HEK293 (cell line): ENCODE measurements around the gene RCAN2.

ENCODE experiments used
- CTCF ChIA-PET: fragments of 350-600 bp; formaldehyde crosslinking; extraction: SDS; loops from one replicate; lab custom pipeline; 2021; ENCODE audit warnings: antibody characterized with exemption; lab: Yijun Ruan, JAX
- POLR2A ChIA-PET: fragments of 300-600 bp; formaldehyde crosslinking; extraction: SDS; loops from one replicate; lab custom pipeline; 2020; ENCODE audit warnings: antibody characterized with exemption, inconsistent platforms; lab: Yijun Ruan, JAX
- H3K27ac ChIP-seq: fragments of 200-500 bp; sonication (Bioruptor generic); 2 replicates; pipeline ENCODE4 v1.5.1; 2014; ENCODE audit warnings: low read depth, low read length, control low read depth, inconsistent platforms; ENCODE audit errors: extremely low read depth
- H3K36me3 ChIP-seq, 2 experiments: fragments of 200-500 bp in 1 of 2; sonication (Bioruptor generic) in 1 of 2; 1 replicate in 1 of 2; 2 replicates in 1 of 2; pipeline ENCODE4 v1.5.1; 2014 to 2017; ENCODE audit warnings: inconsistent platforms in 2 of 2, low read length in 2 of 2; ENCODE audit not compliant: control insufficient read depth in 2 of 2, insufficient read depth in 1 of 2
- H3K4me1 ChIP-seq: fragments of 200-500 bp; sonication (Bioruptor generic); 2 replicates; pipeline ENCODE4 v1.5.1; 2014; ENCODE audit warnings: mild to moderate bottlenecking, low read length, inconsistent platforms; ENCODE audit not compliant: control insufficient read depth, insufficient read depth
- H3K4me3 ChIP-seq: 2 replicates; pipeline ENCODE4 v1.5.1; 2011; ENCODE audit warnings: low read depth, mild to moderate bottlenecking, control low read depth, low read length, moderate library complexity
- H3K9me3 ChIP-seq: fragments of 200-500 bp; sonication (Bioruptor generic); 2 replicates; pipeline ENCODE4 v1.5.1; 2014; ENCODE audit warnings: low read depth, low read length, inconsistent platforms; ENCODE audit not compliant: control insufficient read depth, insufficient read depth
- ATF2 ChIP-seq: fragments of 450-650 bp; formaldehyde crosslinking; IDR thresholded peaks from 2 replicates; pipeline ENCODE4 v1.5.1; 2016; ENCODE audit warnings: missing biosample characterization, missing genetic modification characterization, low read depth
- GFI1B ChIP-seq: fragments of 450-650 bp; formaldehyde crosslinking; IDR thresholded peaks from 2 replicates; pipeline ENCODE4 v1.5.1; 2016; ENCODE audit warnings: missing biosample characterization, missing genetic modification characterization
- GLI2 ChIP-seq: fragments of 450-650 bp; formaldehyde crosslinking; IDR thresholded peaks from 2 replicates; pipeline ENCODE4; 2017; ENCODE audit warnings: missing biosample characterization, missing genetic modification characterization, low read depth, borderline replicate concordance
- IKZF3 ChIP-seq: fragments of 450-650 bp; IDR thresholded peaks from 2 replicates; pipeline ENCODE4 v1.5.0; 2018; ENCODE audit warnings: missing biosample characterization, mild to moderate bottlenecking, missing genetic modification characterization, moderate library complexity
- RBAK ChIP-seq: fragments of 450-650 bp; formaldehyde crosslinking; IDR thresholded peaks from 2 replicates; pipeline ENCODE4 v1.5.1; 2016; ENCODE audit warnings: missing biosample characterization, missing genetic modification characterization
- SALL2 ChIP-seq: fragments of 450-650 bp; formaldehyde crosslinking; IDR thresholded peaks from 2 replicates; pipeline ENCODE4 v1.5.0; 2017; ENCODE audit warnings: missing biosample characterization, mild to moderate bottlenecking, missing genetic modification characterization, borderline replicate concordance
- ZFP3 ChIP-seq: fragments of 450-650 bp; formaldehyde crosslinking; IDR thresholded peaks from 2 replicates; pipeline ENCODE4 v1.5.1; 2016; ENCODE audit warnings: low read depth, missing biosample characterization, missing genetic modification characterization
- ZFP37 ChIP-seq: fragments of 450-650 bp; formaldehyde crosslinking; IDR thresholded peaks from 2 replicates; pipeline ENCODE4 v1.5.1; 2016; ENCODE audit warnings: missing biosample characterization, missing genetic modification characterization
- ZFP41 ChIP-seq: fragments of 450-650 bp; formaldehyde crosslinking; IDR thresholded peaks from 2 replicates; pipeline ENCODE4 v1.5.1; 2016; ENCODE audit warnings: missing biosample characterization, missing genetic modification characterization, borderline replicate concordance
- ZNF10 ChIP-seq: fragments of 450-650 bp; formaldehyde crosslinking; IDR thresholded peaks from 2 replicates; pipeline ENCODE4 v1.5.1; 2017; ENCODE audit warnings: missing biosample characterization, missing genetic modification characterization
- ZNF114 ChIP-seq: fragments of 450-650 bp; formaldehyde crosslinking; IDR thresholded peaks from 2 replicates; pipeline ENCODE4 v1.5.0; 2017; ENCODE audit warnings: missing biosample characterization, missing genetic modification characterization
- ZNF155 ChIP-seq: fragments of 450-650 bp; formaldehyde crosslinking; IDR thresholded peaks from 2 replicates; pipeline ENCODE4 v1.5.1; 2016; ENCODE audit warnings: missing biosample characterization, missing genetic modification characterization
- ZNF202 ChIP-seq: fragments of 450-650 bp; formaldehyde crosslinking; IDR thresholded peaks from 2 replicates; pipeline ENCODE4 v1.5.1; 2016; ENCODE audit warnings: missing biosample characterization, missing genetic modification characterization, borderline replicate concordance
- ZNF394 ChIP-seq: fragments of 450-650 bp; formaldehyde crosslinking; IDR thresholded peaks from 2 replicates; pipeline ENCODE4 v1.5.1; 2016; ENCODE audit warnings: missing biosample characterization, missing genetic modification characterization, mild to moderate bottlenecking, moderate library complexity, borderline replicate concordance
- ZNF426 ChIP-seq: fragments of 450-650 bp; formaldehyde crosslinking; IDR thresholded peaks from 2 replicates; pipeline ENCODE4 v1.5.1; 2017; ENCODE audit warnings: missing biosample characterization, missing genetic modification characterization, mild to moderate bottlenecking, inconsistent platforms, moderate library complexity
- ZNF48 ChIP-seq: fragments of 450-650 bp; formaldehyde crosslinking; IDR thresholded peaks from 2 replicates; pipeline ENCODE4 v1.5.1; 2016; ENCODE audit warnings: missing biosample characterization, missing genetic modification characterization
- ZNF514 ChIP-seq: fragments of 450-650 bp; formaldehyde crosslinking; IDR thresholded peaks from 2 replicates; pipeline ENCODE4 v1.5.1; 2016; ENCODE audit warnings: missing biosample characterization, missing genetic modification characterization
- ZNF529 ChIP-seq: fragments of 450-650 bp; formaldehyde crosslinking; IDR thresholded peaks from 2 replicates; pipeline ENCODE4 v1.5.1; 2017; ENCODE audit warnings: missing genetic modification characterization, missing biosample characterization; ENCODE audit not compliant: insufficient replicate concordance
- ZNF544 ChIP-seq: fragments of 450-650 bp; formaldehyde crosslinking; IDR thresholded peaks from 2 replicates; pipeline ENCODE4 v1.5.0; 2017; ENCODE audit warnings: missing biosample characterization, missing genetic modification characterization
- ZNF558 ChIP-seq: fragments of 450-650 bp; formaldehyde crosslinking; IDR thresholded peaks from 2 replicates; pipeline ENCODE4 v1.5.1; 2016; ENCODE audit warnings: missing biosample characterization, missing genetic modification characterization
- ZNF585B ChIP-seq: fragments of 450-650 bp; formaldehyde crosslinking; IDR thresholded peaks from 2 replicates; pipeline ENCODE4 v1.5.1; 2016; ENCODE audit warnings: missing biosample characterization, missing genetic modification characterization
- ZNF626 ChIP-seq: fragments of 450-650 bp; sonication (Bioruptor Pico); formaldehyde crosslinking; IDR thresholded peaks from 2 replicates; pipeline ENCODE4 v1.5.1; 2018; ENCODE audit warnings: missing biosample characterization, missing genetic modification characterization, inconsistent platforms
- ZNF629 ChIP-seq: fragments of 450-650 bp; formaldehyde crosslinking; IDR thresholded peaks from 2 replicates; pipeline ENCODE4 v1.5.1; 2017; ENCODE audit warnings: missing biosample characterization, missing genetic modification characterization
- ZNF701 ChIP-seq: fragments of 450-650 bp; formaldehyde crosslinking; IDR thresholded peaks from 2 replicates; pipeline ENCODE4 v1.5.1; 2016; ENCODE audit warnings: missing biosample characterization, missing genetic modification characterization
- TF ChIP-seq, protein P1 (sequence below): fragments of 450-650 bp; formaldehyde crosslinking; IDR thresholded peaks from 2 replicates; pipeline ENCODE4 v1.5.1; 2016; ENCODE audit warnings: missing biosample characterization, missing genetic modification characterization
- TF ChIP-seq, protein P2 (sequence below): fragments of 450-650 bp; formaldehyde crosslinking; conservative IDR thresholded peaks from 2 replicates; pipeline ENCODE4 v1.5.1; 2016; ENCODE audit warnings: low read depth, missing biosample characterization, missing genetic modification characterization
- TF ChIP-seq, protein P3 (sequence below): fragments of 450-650 bp; formaldehyde crosslinking; IDR thresholded peaks from 2 replicates; pipeline ENCODE4 v1.5.1; 2016; ENCODE audit warnings: missing biosample characterization, missing genetic modification characterization

RCAN2 gene

DNA sequence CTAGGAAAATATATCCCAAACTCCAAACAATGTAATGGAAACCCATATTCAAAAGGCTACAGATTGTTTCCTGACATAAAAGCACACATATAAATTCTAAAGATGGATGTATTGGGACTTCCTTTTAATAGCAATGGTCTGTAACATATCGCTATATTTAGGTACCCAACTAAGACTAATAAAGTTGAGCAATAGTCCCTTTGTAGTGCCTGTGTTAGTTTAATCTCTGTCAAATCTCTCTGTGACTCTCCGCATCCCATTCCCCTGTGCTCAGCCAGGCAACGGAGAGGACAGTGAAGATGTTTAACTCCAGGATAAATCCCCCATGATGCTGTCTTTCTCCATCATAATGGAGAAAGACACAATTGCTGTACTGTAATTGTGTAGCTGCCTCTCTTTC is 19.0 kb downstream of the RCAN2 start:
- Histone ChIP-seq H3K4me3 (no peak overlapping the region), H3K4me1 (no peaks in the 10 kb centered on the region), H3K27ac (no peak overlapping the region), H3K36me3 (no peaks in the 10 kb centered on the region)
- POLR2A ChIA-PET: no interaction called here
- CTCF ChIA-PET: no interaction called here
- no peak for TF ChIP-seq ZNF701
- no peak for TF ChIP-seq ZNF626 (tag by site-specific recombination)
- TF ChIP-seq ZNF114 (tag by site-specific recombination): no peak
- no peak for TF ChIP-seq GFI1B
- no peak for TF ChIP-seq ZNF544 (tag by site-specific recombination)
- TF ChIP-seq ZNF155: no peak
- TF ChIP-seq ZNF529 (tag by site-specific recombination): no peak
- no peak for TF ChIP-seq ZFP37 (tag by site-specific recombination)
- TF ChIP-seq, protein P1, sequence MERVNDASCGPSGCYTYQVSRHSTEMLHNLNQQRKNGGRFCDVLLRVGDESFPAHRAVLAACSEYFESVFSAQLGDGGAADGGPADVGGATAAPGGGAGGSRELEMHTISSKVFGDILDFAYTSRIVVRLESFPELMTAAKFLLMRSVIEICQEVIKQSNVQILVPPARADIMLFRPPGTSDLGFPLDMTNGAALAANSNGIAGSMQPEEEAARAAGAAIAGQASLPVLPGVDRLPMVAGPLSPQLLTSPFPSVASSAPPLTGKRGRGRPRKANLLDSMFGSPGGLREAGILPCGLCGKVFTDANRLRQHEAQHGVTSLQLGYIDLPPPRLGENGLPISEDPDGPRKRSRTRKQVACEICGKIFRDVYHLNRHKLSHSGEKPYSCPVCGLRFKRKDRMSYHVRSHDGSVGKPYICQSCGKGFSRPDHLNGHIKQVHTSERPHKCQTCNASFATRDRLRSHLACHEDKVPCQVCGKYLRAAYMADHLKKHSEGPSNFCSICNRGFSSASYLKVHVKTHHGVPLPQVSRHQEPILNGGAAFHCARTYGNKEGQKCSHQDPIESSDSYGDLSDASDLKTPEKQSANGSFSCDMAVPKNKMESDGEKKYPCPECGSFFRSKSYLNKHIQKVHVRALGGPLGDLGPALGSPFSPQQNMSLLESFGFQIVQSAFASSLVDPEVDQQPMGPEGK (tag by site-specific recombination): no peak
- TF ChIP-seq ZNF514 (tag by site-specific recombination): no peak
- TF ChIP-seq ZFP41 (tag by site-specific recombination): no peak
- TF ChIP-seq ZNF558 (tag by site-specific recombination): no peak
- TF ChIP-seq ZFP3: no peak
- TF ChIP-seq ZNF394 (tag by site-specific recombination): no peak
- no peak for TF ChIP-seq ZNF629 (tag by site-specific recombination)
- no peak for TF ChIP-seq GLI2 (tag by site-specific recombination)
- TF ChIP-seq, protein P2, sequence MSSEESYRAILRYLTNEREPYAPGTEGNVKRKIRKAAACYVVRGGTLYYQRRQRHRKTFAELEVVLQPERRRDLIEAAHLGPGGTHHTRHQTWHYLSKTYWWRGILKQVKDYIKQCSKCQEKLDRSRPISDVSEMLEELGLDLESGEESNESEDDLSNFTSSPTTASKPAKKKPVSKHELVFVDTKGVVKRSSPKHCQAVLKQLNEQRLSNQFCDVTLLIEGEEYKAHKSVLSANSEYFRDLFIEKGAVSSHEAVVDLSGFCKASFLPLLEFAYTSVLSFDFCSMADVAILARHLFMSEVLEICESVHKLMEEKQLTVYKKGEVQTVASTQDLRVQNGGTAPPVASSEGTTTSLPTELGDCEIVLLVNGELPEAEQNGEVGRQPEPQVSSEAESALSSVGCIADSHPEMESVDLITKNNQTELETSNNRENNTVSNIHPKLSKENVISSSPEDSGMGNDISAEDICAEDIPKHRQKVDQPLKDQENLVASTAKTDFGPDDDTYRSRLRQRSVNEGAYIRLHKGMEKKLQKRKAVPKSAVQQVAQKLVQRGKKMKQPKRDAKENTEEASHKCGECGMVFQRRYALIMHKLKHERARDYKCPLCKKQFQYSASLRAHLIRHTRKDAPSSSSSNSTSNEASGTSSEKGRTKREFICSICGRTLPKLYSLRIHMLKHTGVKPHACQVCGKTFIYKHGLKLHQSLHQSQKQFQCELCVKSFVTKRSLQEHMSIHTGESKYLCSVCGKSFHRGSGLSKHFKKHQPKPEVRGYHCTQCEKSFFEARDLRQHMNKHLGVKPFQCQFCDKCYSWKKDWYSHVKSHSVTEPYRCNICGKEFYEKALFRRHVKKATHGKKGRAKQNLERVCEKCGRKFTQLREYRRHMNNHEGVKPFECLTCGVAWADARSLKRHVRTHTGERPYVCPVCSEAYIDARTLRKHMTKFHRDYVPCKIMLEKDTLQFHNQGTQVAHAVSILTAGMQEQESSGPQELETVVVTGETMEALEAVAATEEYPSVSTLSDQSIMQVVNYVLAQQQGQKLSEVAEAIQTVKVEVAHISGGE (tag by site-specific recombination): no peak
- TF ChIP-seq, protein P3, sequence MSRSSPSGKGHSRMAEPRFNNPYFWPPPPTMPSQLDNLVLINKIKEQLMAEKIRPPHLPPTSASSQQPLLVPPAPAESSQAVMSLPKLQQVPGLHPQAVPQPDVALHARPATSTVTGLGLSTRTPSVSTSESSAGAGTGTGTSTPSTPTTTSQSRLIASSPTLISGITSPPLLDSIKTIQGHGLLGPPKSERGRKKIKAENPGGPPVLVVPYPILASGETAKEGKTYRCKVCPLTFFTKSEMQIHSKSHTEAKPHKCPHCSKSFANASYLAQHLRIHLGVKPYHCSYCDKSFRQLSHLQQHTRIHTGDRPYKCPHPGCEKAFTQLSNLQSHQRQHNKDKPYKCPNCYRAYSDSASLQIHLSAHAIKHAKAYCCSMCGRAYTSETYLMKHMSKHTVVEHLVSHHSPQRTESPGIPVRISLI (tag by site-specific recombination): no peak
- TF ChIP-seq, all 188 proteins: peak for 0
- H3K9me3 ChIP-seq: no peaks in the 10 kb centered on the region

DNA sequence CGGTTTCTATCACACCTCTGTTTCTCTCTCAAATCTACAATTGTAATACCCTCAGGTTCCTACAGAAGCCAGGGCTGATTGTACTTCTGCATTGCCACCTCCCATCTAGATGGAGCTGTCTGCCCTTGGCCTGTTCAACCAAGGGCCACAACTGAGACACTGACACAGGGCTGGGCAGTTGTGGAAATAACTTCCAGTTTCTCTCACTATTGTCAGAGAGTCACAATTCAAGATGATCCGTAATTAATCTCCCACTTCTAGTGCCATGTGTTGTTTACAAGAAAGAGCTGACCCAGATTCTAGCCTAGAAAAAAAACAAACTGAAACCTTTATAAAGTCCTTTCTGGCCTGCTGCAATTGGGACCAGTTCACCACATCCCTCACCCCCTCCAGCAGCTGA is 22.2 kb downstream of the RCAN2 start:
- H3K36me3 ChIP-seq: no peaks in the 10 kb centered on the region
- POLR2A ChIA-PET: no interaction called here
- H3K4me3 ChIP-seq: no peak overlapping the region
- no peak overlapping the region for H3K27ac ChIP-seq
- peaks cover 4% of the 10 kb centered on the region; the same call in 1 of the 2 replicates for H3K4me1 ChIP-seq
- CTCF ChIA-PET: interaction anchor here (0.6 to 0.7 kb wide), 2 partner anchors 163 to 1575 kb away, joined by 3 read pairs; no protein-coding TSS in a partner anchor
- no peak for TF ChIP-seq IKZF3 (tag by site-specific recombination)
- no peak for TF ChIP-seq ZNF10
- TF ChIP-seq ZNF585B (tag by site-specific recombination): no peak
- no peak for TF ChIP-seq ATF2 (tag by site-specific recombination)
- TF ChIP-seq ZNF626 (tag by site-specific recombination): no peak
- no peak for TF ChIP-seq ZNF48 (tag by site-specific recombination)
- TF ChIP-seq SALL2 (tag by site-specific recombination): no peak
- no peak for TF ChIP-seq ZNF202 (tag by site-specific recombination)
- TF ChIP-seq ZNF426: no peak
- no peak for TF ChIP-seq RBAK (tag by site-specific recombination)
- H3K9me3 ChIP-seq: no peaks in the 10 kb centered on the region
